Right lung (tissue), 5 donors: ENCODE measurements around the gene SYCE1. TPM values are rescaled to one million over a fixed set of nuclear protein-coding genes. Genes with fewer than 3 reads are reported as not detected.
"Not testable (repeated sequence)": the region's sequence is repeated elsewhere in the genome, so short reads cannot be mapped to it uniquely, and the experiment has no call there.

ENCODE experiments used
- DNase-seq, 2 donors: peaks; one replicate each; pipeline ENCODE4 v3.0.0-alpha.2; 2013
- polyA plus RNA-seq, 5 donors: library from polyadenylated mRNA; unstranded; fragments of 120-200 nt; gene quantifications; one replicate each; pipeline versions ENCODE4 v1.2.1 to v1.2.3, GENCODE V29; 2013; ENCODE audit warnings: inconsistent platforms in 1 of 5, low replicate concordance in 1 of 5; ENCODE audit not compliant: insufficient read length in 5 of 5, insufficient read depth in 1 of 5

SYCE1 gene
- polyA plus RNA-seq, 5 donors, result 0.09 to 0.28 (median 0.20) TPM; not detected in 1

DNA sequence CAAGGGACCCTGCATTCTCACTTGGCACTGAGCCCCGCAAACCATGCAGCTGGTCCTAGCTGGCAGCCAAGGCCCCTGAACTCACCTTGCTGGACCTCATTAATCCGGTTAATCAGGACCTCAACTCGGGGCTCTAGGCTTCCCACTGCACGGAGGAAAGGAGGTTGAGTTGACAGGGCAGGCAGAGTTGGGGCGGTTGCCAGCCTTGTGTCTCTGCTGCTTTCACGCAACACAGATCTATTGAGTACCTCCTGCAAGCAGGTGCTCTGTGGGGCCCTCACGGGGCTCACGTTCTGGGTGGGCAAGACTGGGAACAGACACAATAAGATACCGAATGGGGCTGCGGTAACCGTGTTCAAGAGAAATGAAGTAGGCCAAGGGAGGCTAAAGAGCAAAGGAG, 6.2 kb downstream of the SYCE1 start:
- no peak for DNase-seq

DNA sequence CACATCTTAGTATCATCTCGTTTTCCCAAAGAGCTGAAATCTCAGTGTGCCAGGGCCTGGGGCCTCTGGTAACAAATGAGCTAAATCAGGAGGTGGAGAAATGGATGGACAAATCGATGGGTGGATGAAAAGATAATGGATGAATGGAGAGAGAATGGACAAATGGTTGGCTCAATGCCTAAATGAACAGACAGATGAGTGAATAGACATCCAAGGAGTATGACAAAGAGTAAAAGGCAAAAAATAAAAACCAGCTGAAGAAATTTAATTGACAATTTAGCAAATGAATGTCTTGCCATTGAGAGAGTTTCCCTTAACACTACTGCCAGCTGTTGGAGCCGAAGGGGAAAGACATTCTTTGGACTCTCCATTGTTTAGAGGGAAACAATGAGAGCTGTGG, 8.0 kb downstream of the SYCE1 start:
- DNase-seq, result no peak

DNA sequence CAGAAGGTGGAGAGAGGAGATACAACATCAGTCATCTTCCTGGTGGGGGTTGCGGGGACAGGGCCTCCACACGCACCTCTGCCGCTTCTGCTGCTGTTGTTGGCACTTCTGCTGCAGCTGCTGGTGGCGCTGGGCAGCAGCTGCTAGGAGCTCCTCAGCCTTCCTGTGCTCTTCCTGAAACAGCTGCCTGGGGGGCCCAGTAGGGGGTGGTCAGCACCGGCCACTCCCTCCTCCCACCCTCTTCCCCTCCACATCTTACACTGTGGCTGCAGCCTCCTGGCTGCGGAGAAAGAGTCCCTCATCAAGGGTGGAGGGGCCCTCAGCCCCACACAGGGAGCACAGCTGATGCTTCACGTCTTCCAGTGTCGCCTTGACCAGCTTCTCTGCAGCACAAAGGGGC, 9.9 kb downstream of the SYCE1 start:
- DNase-seq, result no peak

DNA sequence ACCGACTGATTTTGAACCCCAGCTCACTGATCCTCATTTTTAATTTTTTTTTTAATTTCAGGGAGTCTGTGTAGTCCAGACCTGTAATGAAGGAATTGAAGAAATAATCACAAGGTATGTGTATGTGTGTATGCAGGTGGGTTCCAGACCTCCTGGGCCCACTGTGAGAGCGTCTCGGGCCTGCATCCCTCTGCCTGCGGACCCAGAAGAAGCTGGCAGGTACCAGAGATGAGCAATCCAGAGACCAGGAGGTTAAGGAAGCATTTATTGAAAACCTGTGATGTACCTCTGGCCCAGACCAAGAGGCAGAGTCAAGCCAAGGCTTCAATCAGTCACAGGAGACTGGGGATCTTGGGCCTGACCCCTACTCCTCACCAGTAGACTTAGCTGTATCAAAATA, 10.8 kb downstream of the SYCE1 start:
- DNase-seq, result no peak

DNA sequence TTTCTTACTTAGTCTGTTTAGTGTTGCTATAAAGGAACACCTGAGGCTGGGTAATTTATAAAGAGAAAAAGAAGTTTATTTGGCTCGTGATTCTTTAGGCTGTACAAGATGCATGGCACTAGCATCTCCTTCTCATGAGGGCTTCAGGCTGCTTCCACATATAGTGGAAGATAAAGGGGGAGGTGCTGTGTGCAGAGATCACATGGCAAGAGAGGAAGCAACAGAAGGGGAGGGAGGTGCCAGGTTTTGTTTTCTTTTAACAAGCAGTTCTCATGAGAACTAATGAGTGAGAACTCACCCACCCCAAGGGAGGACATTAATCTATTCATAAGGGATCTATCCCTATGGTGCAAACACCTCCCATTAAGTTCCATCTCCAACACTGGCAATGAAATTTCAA, 20.9 kb downstream of the SYCE1 start:
- no peak for DNase-seq

DNA sequence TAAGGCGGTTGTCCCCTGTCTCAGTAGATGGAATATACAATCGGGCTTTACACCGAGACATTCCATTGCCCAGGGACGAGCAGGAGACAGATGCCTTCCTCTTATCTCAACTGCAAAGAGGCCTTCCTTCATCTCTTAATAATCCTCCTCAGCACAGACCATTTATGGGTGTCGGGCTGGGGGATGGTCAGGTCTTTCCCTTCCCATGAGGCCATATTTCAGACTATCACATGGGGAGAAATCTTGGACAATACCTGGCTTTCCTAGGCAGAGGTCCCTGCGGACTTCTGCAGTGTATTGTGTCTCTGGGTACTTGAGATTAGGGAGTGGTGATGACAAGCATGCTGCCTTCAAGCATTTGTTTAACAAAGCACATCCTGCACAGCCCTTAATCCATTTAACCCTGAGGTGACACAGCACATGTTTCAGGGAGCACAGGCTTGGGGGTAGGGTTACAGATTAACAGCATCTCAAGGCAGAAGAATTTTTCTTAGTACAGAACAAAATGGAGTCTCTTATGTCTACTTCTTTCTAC, 23.9 kb downstream of the SYCE1 start:
- DNase-seq, result not testable (repeated sequence)

DNA sequence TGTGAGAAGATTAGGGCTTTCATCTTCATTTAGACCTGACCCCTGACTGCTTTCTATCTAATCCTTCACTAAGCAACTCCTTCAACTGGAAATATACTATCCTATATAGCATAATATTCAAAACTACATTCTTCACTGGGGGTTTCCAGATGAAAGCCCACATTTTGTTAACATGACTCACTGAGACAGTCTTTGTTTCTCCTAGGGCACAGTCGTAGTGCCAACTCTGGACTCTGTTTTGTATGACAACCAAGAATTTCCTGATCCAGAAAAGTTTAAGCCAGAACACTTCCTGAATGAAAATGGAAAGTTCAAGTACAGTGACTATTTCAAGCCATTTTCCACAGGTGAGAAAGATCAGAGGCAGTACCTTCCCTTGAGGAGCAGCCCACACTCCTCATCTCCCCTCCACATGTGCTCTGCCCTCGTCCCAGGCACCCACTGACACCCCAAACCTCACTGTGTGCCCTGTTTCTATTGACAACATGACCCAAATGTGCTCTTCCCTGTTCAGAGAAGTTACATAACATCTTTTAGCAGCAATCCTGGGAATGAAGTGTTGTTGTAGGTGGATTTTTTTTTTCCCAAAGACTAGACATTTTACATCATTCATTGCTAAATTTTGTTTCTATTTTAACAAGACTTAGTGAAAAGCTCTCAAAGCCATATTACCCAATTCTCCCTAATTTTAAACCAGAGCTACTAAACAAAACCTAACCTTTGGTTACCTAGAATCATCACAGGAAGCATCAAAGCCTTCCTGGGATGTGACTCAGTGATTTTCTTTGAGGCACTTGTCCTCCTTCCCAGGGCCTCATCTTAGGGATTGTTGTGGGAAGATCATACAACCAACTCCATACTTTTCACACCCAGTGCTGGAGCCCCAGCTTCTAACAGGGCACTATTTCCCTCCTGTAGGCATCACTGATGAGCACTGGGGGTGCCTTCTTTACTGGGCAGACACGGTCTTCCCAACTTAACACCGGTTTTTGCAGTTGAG, 27.5 kb downstream of the SYCE1 start:
- DNase-seq, result no peak

DNA sequence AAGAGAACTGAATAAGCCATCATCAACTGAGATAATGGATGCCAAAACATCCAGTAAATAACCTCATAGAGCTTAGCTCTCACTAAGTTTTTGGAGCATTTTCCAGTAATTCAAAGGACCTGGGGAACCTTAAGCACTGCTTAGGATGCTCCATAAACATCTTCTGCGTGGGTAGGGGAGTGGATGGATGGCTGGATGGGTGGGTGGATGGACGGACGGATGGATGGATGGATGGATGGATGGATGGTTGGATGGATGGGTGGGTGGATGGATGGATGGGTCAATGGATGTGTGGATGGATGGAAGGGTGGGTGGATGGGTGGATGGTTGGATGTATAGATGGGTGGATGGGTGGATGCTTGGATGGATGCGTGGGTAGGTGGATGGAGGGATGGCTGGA, 29.2 kb downstream of the SYCE1 start:
- DNase-seq, result no peak

DNA sequence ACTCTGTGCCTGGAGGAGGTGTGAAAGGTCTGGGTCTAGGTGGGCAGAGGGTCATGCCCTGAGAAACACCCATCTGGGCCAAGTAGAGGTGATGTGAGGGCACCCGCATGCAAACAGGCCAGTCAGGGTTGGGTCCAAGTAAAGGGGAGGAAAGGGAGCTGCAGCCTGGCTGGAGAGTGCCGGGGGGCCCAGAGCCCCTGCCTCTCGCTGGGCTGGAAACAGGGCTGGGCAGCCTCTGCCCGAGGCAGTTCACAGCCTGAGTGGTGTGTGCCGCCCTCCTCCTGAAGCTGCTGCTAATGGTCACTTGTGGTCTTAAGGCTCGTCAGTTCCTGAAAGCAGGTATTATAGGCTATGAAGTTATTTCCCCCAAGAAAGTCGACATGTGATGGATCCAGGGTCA, 31.0 kb downstream of the SYCE1 start:
- no peak for DNase-seq

DNA sequence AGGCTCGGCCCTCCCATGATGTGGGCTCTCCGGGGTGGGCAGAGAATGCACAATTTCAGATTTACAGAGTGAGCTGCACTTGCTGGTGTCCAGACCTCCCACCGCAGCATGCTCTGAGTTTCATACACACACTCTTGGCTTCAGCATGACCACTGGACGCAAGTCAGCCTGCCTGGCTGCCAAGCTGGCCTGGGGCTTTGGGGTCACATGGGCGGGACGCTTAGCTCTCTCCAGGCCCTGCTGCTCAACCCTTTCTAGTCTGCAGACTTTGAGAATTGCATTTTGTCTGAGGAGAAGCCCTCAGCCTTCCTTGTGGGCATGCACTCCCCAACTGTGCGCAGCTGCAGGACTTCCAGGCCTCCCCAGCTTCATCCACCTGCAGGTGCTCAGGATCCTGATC, 32.5 kb downstream of the SYCE1 start:
- DNase-seq, result no peak

DNA sequence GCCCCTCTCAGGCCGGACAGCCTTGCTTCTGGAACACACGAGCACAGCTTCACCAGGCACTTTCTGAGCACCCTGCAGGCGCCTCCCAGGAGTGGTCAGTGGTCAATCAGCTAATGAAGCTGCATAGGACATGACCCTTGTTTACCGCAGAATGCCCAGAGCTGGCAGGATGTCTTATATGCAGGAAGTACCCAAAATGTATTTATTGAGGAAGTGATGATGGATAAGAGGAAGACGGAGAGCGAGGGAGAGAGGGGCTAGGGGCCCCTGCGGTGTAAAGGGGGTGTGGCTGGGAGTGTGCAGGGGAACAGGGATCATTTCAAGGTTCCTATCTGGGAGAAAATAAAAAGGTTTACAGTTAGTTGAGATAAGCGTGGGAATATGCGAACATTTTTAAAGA, 34.9 kb downstream of the SYCE1 start:
- DNase-seq, result no peak

DNA sequence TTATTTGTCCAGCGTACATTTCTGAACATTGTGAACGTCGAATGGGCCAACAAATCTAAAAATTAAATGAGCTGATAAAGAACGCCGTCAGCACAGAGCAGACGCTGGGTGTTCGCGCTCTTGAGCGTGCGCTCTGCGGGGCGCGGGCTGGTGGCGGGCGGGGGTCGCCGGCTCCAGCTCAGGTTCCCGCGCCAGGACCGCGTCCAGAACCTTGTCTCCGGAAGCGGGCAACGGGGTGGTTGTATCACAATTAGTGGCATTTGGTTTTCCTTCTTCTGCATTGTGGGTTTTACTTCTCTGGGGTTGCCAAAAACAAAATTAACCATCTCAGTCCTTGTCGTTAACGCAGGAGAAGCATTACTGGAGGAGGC, 35.8 kb downstream of the SYCE1 start:
- no peak for DNase-seq

DNA sequence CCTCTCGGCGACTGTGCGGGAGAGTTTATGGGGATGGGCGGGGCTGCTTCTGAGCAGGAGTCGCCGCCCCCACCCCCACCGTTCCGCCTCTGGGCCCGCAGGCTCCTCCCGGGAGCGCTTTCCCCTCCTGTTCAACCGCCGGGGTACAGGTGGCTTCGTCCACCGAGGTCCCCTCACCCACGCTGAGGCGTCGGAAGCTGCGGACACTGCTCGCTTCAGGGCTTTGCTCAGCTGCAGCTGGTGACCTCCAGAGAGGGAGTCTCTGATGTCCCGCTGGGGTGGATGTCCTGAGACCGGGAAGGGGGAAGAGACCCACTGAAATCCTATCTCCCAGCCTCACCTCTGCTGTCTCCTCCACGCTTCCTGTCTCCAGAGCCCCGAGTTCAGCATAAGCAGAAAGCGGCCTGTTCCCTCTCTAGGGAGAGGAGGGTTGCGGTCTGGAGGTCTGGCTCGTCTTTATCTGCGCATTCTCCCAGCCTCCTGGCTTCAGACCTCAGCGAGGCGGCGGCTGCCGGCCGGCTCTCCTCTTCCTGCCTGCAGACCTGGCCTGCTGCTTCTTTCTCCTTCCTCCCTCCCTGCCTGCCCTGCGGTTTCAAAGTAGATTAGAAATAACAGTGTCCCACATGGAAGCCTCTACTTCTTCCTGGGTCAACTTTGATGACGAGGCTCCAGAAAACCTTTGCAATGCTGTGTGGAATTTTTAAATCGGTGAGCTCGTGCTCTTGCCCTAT, 36.4 kb downstream of the SYCE1 start:
- no peak for DNase-seq

DNA sequence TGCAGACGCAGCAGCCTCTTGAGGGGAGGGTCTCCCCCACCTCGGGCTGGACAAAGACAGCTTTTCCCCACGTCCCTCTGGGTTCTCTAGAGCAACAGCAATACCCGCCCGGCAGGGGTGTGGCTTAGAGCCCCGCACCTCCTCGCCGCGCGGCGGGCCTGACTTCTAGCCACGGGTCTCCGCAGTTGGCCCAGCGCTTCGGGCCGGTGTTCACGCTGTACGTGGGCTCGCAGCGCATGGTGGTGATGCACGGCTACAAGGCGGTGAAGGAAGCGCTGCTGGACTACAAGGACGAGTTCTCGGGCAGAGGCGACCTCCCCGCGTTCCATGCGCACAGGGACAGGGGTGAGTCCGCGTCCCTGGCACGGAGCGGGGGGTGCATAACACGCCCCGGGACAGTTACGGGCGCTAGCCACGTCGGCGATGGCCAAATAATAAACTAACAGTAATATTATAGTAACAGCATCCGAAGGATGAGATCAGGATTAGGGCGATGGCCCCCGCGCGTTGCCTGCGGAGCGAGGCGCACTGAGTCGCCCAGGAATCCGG, 37.0 kb downstream of the SYCE1 start:
- DNase-seq, result no peak

DNA sequence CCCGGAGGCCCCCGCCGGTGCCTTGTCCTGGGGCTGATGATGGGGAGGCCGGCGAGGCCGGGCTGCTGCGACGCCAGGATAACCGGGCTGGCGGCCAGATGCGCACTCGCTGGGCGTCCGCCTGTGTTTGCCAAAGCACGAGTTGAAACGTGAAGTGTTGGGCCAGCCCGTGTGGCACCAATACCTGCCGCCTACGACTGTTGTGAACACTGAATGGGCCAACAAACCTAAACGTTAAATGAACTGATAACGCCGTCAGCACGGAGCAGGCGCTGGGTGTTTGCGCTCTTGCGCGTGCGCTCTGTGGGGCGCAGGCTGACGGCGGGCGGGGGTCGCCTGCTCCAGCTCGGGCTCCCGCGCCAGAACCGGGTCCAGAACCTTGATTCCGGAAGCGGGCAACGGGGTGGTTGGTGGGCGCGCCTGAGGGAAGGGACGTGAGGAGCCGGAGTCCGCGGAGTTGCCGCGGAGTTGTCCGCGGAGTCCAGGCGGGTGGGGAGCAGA, 37.6 kb downstream of the SYCE1 start:
- no peak for DNase-seq

DNA sequence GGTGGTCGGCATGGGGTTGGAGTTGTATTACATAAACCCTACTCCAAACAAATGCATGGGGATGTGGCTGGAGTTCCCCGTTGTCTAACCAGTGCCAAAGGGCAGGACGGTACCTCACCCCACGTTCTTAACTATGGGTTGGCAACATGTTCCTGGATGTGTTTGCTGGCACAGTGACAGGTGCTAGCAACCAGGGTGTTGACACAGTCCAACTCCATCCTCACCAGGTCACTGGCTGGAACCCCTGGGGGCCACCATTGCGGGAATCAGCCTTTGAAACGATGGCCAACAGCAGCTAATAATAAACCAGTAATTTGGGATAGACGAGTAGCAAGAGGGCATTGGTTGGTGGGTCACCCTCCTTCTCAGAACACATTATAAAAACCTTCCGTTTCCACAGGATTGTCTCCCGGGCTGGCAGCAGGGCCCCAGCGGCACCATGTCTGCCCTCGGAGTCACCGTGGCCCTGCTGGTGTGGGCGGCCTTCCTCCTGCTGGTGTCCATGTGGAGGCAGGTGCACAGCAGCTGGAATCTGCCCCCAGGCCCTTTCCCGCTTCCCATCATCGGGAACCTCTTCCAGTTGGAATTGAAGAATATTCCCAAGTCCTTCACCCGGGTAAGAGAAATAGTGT, 38.3 kb downstream of the SYCE1 start, which contains the start of gene CYP2E1:
CYP2E1 (plus strand) TSS at position 407 of the 632 bp plus-strand sequence; CDS start at position 440, 33 bp downstream.
- DNase-seq, result no peak

DNA sequence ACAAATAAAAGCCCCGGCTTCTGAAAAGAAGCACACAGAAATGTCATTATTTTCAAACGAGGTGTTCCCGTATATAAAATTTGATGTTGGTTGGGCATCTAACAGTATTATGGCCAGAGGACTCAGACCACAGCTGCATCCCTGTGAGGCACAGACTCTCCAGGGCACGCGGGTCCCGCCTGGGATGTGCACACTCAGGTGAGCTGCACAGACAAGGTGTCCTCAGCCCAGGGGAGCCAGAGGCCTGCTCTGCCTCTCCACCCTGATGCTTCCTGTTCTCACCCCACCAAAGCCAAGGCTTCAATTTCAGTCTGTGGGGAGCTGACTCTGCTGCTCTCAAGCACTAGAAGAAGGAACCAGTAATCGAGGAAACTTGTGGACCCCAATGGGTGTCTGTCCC, 39.9 kb downstream of the SYCE1 start:
- DNase-seq, result no peak

DNA sequence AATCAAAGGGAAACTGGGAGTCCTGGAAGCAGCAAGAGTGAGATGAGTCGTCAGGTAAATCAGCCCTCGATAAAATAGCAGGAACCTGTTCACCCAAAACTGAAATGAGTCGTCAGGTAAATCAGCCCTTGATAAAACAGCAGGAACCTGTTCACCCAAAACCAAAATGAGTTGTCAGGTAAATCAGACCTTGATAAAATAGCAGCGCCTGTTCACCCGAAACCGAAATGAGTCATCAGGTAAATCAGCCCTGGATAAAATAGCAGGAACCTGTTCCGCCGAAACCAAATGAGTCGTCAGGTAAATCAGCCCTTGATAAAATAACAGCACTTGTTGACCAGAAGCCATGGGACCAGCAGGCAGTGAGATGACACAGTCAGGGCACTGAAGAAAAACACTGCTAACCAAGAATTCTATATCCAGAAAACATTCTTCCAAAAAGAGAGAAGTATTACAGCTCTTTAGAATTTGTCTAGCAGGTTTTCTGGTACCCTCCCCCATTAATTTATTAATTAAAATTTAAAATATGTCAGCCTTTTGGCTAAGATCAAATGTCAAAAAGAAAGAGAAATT, 41.7 kb downstream of the SYCE1 start:
- no peak for DNase-seq

DNA sequence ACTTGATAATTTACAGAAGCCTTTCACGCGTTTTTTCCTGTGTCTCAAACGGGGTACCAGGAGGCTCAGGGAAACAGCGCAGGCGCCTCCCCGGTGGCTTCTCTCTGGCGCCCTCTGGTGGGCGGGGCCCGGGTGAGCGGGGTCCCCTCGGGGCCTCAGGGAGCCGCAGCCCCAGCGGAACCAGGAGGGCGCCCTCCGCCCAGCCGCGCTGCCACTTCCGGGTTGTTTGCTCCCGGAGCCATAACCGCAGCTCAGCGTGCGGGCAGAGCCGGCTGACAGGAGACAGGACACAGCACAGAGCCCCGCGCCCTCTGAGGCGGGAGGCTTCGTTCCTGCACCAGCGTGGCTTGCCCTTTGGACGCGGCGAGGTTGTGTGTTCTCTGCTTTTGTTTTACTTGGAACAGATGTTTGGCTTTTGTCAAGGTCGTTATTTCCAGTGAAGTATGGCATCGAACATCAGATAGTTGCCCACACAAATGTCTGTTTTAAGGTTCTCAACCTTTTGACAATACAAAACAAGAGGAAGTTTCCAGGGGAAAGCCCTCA, 45.1 kb downstream of the SYCE1 start:
- DNase-seq, result peak; percentile 20 to 27

DNA sequence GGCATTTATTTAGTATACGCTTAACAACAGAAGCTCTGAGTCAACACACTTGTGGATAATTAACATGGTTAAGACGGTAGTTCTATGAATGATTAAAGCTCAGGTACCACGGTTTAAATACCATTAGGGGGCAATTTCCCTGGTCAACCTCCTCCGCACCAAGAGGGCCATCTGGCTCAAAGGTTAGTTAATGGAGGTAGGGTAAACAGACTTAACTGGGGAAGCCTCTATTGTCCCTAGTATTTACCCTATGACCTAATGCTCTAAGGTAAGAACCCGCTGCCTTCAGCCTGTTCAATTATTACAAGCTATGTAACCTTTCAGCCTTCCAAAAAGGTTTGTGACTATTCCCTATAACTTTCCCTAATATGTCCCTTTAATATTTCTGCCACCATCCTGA, 46.9 kb downstream of the SYCE1 start:
- DNase-seq, result not testable (repeated sequence)

DNA sequence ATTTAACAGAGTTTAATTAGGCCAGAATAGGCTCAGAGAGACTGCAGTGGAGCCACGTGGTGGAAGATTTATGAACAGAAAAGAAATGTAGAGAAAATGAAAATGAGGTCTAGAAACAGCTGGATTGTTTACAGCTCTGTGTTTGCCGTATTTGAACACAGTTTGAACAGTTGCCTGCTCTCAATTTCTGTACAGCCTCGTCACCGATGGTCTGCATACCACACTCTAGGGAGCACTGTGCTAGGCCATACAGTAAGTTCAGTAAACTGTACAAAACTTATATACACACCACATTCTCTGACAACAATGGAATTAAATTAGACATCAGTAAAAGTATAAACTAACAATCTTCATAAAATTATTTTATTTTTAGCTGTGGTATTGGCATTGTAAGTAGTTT, 49.3 kb downstream of the SYCE1 start:
- peak in 1 of 2 donors; percentile 6 for DNase-seq
